HepG2 (cell line): Measurements from ENCODE around the gene AMPD2. TPM values are rescaled to one million over a fixed set of nuclear protein-coding genes. Genes with fewer than 3 reads are reported as not detected.

Experiments used
- ARNTL ChIP-seq: sonication (generic); formaldehyde crosslinking; IDR thresholded peaks from 2 replicates; pipeline ENCODE4 v1.4.0; 2020; ENCODE audit warnings: mild to moderate bottlenecking, missing genetic modification reagents
- ELF4 ChIP-seq: sonication (generic); formaldehyde crosslinking; IDR thresholded peaks from 2 replicates; pipeline ENCODE4 v1.5.0; 2020; ENCODE audit warnings: missing genetic modification reagents, mild to moderate bottlenecking, moderate library complexity, borderline replicate concordance
- ERF ChIP-seq: IDR thresholded peaks from 2 replicates; pipeline ENCODE4 v1.6.1; 2018; ENCODE audit warnings: missing biosample characterization, missing genetic modification reagents
- HDAC2 ChIP-seq: sonication (generic); formaldehyde crosslinking; IDR thresholded peaks from 2 replicates; pipeline ENCODE4 v1.4.0; 2020; ENCODE audit warnings: missing genetic modification reagents
- MTF1 ChIP-seq: sonication (generic); formaldehyde crosslinking; IDR thresholded peaks from 2 replicates; pipeline ENCODE4 v1.5.0; 2020; ENCODE audit warnings: missing genetic modification reagents
- PHF20 ChIP-seq: sonication (generic); formaldehyde crosslinking; IDR thresholded peaks from 2 replicates; pipeline ENCODE4 v1.5.0; 2020; ENCODE audit warnings: mild to moderate bottlenecking, missing genetic modification reagents
- RBFOX2 ChIP-seq: fragments of 200-400 bp; formaldehyde crosslinking; IDR thresholded peaks from 2 replicates; pipeline ENCODE4 v1.6.1; 2017; ENCODE audit warnings: low read depth, mild to moderate bottlenecking, low read length
- YEATS4 ChIP-seq: sonication (generic); formaldehyde crosslinking; IDR thresholded peaks from 2 replicates; pipeline ENCODE4 v1.4.0; 2020; ENCODE audit warnings: missing genetic modification reagents, borderline replicate concordance
- ZEB1 ChIP-seq: IDR thresholded peaks from 2 replicates; pipeline ENCODE4 v1.6.1; 2012; ENCODE audit warnings: mild to moderate bottlenecking, low read depth, inconsistent platforms; ENCODE audit not compliant: insufficient replicate concordance
- ZNF431 ChIP-seq: sonication (generic); formaldehyde crosslinking; IDR thresholded peaks from 2 replicates; pipeline ENCODE4 v1.9.0; 2022; ENCODE audit warnings: missing genetic modification reagents, low read depth, mild to moderate bottlenecking, borderline replicate concordance
- ZNF879 ChIP-seq: sonication (generic); formaldehyde crosslinking; IDR thresholded peaks from 2 replicates; pipeline ENCODE4 v1.8.1; 2023; ENCODE audit warnings: missing genetic modification reagents
- ZNF883 ChIP-seq: sonication (generic); formaldehyde crosslinking; IDR thresholded peaks from 2 replicates; pipeline ENCODE4 v1.5.1; 2020; ENCODE audit warnings: mild to moderate bottlenecking, missing genetic modification reagents; ENCODE audit errors: not compliant biosample characterization
- polyA plus RNA-seq, 8 experiments: library from polyadenylated mRNA; depleted of rRNA in 3 of 8; stranded (reverse) in 7 of 8; unstranded in 1 of 8; fragments of >200 nt; fragmentation: Illumina TruSeq in 4 of 8; extraction: Trizol in 4 of 8; gene quantifications; 2 replicates each; pipeline versions ENCODE4 v1.2.1 to v1.2.3, GENCODE V29; 2011 to 2016; ENCODE audit warnings: low read depth in 4 of 8, missing spikeins in 1 of 8, mixed read lengths in 1 of 8; ENCODE audit not compliant: insufficient read depth in 1 of 8
- total RNA-seq, 5 experiments: library from RNA; depleted of rRNA; stranded (reverse); fragments of >200 nt; fragmentation: Illumina TruSeq; extraction: Trizol; gene quantifications; 2 replicates each; pipeline ENCODE4 v1.2.3, GENCODE V29; 2016; ENCODE audit warnings: low read depth in 1 of 5
- TF ChIP-seq, protein P1 (sequence below), 2 experiments: sonication (generic) in 1 of 2; formaldehyde crosslinking in 1 of 2; IDR thresholded peaks; 2 replicates each; pipeline versions ENCODE4 v1.4.0 to v1.6.1; 2018 to 2020; ENCODE audit warnings: missing genetic modification reagents in 2 of 2, borderline replicate concordance in 1 of 2, low read depth in 1 of 2, mild to moderate bottlenecking in 1 of 2, missing biosample characterization in 1 of 2
- TF ChIP-seq, protein P2 (sequence below): sonication (generic); formaldehyde crosslinking; IDR thresholded peaks from 2 replicates; pipeline ENCODE4 v1.8.1; 2023; ENCODE audit warnings: missing genetic modification reagents, mild to moderate bottlenecking, borderline replicate concordance
- TF ChIP-seq, protein P3 (sequence below): sonication (generic); formaldehyde crosslinking; IDR thresholded peaks from 2 replicates; pipeline ENCODE4 v1.4.0; 2020; ENCODE audit warnings: missing genetic modification reagents, borderline replicate concordance
- TF ChIP-seq, protein P4 (sequence below): sonication (generic); formaldehyde crosslinking; IDR thresholded peaks from 2 replicates; pipeline ENCODE4 v1.5.1; 2020; ENCODE audit warnings: missing genetic modification reagents, mild to moderate bottlenecking, borderline replicate concordance

The AMPD2 gene
- total and polyA plus RNA-seq, 2 of the 13 experiments (the other 11 are each of a cell fraction or from before 2014, with no cell fraction given), result 62.3 to 82.0 TPM

DNA sequence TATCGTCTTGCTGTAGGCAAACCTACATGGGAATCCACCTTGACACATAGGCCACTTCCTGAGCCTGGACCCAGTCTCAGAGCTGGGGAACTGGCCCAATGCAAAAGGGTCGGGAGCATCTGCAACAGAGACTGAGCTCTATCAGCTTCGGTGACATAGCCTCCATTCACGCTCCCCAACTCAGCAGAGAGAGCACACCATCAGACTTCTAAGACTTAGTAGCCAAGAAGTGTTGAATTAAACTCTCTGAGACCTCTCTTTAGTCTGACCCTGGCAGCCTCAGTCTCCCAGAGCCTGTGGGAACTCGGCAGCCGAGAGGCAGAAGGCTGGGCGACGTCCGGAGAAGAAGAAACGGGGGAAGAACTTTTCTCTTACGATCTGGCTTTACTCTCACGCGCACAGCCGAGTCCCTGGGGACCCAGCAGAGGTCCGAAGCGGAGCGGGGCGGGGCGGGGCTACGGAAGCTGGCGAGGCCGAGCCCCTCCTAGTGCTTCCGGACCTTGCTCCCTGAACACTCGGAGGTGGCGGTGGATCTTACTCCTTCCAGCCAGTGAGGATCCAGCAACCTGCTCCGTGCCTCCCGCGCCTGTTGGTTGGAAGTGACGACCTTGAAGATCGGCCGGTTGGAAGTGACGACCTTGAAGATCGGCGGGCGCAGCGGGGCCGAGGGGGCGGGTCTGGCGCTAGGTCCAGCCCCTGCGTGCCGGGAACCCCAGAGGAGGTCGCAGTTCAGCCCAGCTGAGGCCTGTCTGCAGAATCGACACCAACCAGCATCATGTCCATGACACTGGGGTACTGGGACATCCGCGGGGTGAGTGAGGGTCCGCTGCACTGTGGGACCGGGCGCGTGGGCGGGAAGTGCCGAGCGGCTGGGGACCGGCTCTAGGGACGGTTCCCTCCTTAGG is 36.2 kb downstream of the AMPD2 start, which contains the start of gene GSTM4 (continued):
- TF ChIP-seq, protein P1, sequence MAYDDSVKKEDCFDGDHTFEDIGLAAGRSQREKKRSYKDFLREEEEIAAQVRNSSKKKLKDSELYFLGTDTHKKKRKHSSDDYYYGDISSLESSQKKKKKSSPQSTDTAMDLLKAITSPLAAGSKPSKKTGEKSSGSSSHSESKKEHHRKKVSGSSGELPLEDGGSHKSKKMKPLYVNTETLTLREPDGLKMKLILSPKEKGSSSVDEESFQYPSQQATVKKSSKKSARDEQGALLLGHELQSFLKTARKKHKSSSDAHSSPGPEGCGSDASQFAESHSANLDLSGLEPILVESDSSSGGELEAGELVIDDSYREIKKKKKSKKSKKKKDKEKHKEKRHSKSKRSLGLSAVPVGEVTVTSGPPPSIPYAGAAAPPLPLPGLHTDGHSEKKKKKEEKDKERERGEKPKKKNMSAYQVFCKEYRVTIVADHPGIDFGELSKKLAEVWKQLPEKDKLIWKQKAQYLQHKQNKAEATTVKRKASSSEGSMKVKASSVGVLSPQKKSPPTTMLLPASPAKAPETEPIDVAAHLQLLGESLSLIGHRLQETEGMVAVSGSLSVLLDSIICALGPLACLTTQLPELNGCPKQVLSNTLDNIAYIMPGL (CRISPR knock-in tag; IDR thresholded peaks at IDR 0.05; ENCODE audit: borderline replicate concordance in 1 of 2, low read depth in 1 of 2), result peak; percentile 89 to 91
- TF ChIP-seq ZEB1 (no peak), ZNF431 (CRISPR knock-in tag) (no peak; the same call in 1 of the 2 replicates), HDAC2 (CRISPR knock-in tag) (peak; percentile 29; the same call in 1 of the 2 replicates), ZNF883 (CRISPR knock-in tag) (peak; percentile 67), ZNF879 (no peak), YEATS4 (CRISPR knock-in tag) (peak; percentile 77), RBFOX2 (peak; percentile 72), PHF20 (CRISPR knock-in tag) (peak; percentile 79), ERF (peak; percentile 73; the same call in 1 of the 2 replicates), MTF1 (CRISPR knock-in tag) (no peak), ELF4 (CRISPR knock-in tag) (no peak), ARNTL (CRISPR knock-in tag) (peak; percentile 85; the same call in 1 of the 2 replicates)
- TF ChIP-seq, protein P2, sequence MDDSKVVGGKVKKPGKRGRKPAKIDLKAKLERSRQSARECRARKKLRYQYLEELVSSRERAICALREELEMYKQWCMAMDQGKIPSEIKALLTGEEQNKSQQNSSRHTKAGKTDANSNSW (CRISPR knock-in tag), result peak; percentile 53; the same call in 1 of the 2 replicates
- TF ChIP-seq, protein P3, sequence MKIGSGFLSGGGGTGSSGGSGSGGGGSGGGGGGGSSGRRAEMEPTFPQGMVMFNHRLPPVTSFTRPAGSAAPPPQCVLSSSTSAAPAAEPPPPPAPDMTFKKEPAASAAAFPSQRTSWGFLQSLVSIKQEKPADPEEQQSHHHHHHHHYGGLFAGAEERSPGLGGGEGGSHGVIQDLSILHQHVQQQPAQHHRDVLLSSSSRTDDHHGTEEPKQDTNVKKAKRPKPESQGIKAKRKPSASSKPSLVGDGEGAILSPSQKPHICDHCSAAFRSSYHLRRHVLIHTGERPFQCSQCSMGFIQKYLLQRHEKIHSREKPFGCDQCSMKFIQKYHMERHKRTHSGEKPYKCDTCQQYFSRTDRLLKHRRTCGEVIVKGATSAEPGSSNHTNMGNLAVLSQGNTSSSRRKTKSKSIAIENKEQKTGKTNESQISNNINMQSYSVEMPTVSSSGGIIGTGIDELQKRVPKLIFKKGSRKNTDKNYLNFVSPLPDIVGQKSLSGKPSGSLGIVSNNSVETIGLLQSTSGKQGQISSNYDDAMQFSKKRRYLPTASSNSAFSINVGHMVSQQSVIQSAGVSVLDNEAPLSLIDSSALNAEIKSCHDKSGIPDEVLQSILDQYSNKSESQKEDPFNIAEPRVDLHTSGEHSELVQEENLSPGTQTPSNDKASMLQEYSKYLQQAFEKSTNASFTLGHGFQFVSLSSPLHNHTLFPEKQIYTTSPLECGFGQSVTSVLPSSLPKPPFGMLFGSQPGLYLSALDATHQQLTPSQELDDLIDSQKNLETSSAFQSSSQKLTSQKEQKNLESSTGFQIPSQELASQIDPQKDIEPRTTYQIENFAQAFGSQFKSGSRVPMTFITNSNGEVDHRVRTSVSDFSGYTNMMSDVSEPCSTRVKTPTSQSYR, result no peak
- TF ChIP-seq, protein P4, sequence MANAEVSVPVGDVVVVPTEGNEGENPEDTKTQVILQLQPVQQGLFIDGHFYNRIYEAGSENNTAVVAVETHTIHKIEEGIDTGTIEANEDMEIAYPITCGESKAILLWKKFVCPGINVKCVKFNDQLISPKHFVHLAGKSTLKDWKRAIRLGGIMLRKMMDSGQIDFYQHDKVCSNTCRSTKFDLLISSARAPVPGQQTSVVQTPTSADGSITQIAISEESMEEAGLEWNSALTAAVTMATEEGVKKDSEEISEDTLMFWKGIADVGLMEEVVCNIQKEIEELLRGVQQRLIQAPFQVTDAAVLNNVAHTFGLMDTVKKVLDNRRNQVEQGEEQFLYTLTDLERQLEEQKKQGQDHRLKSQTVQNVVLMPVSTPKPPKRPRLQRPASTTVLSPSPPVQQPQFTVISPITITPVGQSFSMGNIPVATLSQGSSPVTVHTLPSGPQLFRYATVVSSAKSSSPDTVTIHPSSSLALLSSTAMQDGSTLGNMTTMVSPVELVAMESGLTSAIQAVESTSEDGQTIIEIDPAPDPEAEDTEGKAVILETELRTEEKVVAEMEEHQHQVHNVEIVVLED (CRISPR knock-in tag), result peak; percentile 67; the same call in 1 of the 2 replicates
